ENCODE data around the gene MAB21L4. TPM values are rescaled to one million over a fixed set of nuclear protein-coding genes. Genes with fewer than 3 reads are reported as not detected.

The MAB21L4 gene
- total and polyA plus RNA-seq, 4 donors: 0.22 to 0.35 TPM; not detected in 2

GRCh38 chr2:240873098-240873788 is 22.7 kb downstream of the MAB21L4 start:
- DNase-seq (ENCODE audit: low read depth in 4 of 6, low spot score in 6 of 6): no peak
- no peaks in the 10 kb centered on the region for H3K36me3 ChIP-seq (ENCODE audit: control insufficient read depth, insufficient read depth, low read length)
- H3K27me3 ChIP-seq (ENCODE audit: control insufficient read depth, insufficient read depth, low read length): no peaks in the 10 kb centered on the region
- H3K4me1 ChIP-seq (ENCODE audit: control insufficient read depth, insufficient read depth, low read length): peaks cover 2% of the 10 kb centered on the region
- H3K9me3 ChIP-seq (ENCODE audit: control insufficient read depth, insufficient read depth, low read length): no peaks in the 10 kb centered on the region
- 84% methylated on average over 19 of the region's 21 CpGs for WGBS (ENCODE audit: insufficient coverage)
- H3K4me3 ChIP-seq (ENCODE audit: low read depth, low read length): no peak overlapping the region
- H3K27ac ChIP-seq (ENCODE audit: low read depth, low read length): no peak overlapping the region

- WGBS (ENCODE audit: insufficient coverage): 82% methylated on average over 16 of the region's 17 CpGs
- no peak overlapping the region for H3K27ac ChIP-seq (ENCODE audit: low read depth, low read length)
These were observed 23.4 kb downstream of the MAB21L4 start for GRCh38 chr2:240872317-240873097.

GRCh38 chr2:240871071-240871958 is 24.6 kb downstream of the MAB21L4 start:
- DNase-seq (ENCODE audit: low read depth in 4 of 6, low spot score in 6 of 6): no peak
- peaks cover 2% of the 10 kb centered on the region for H3K4me1 ChIP-seq (ENCODE audit: control insufficient read depth, insufficient read depth, low read length)
- H3K36me3 ChIP-seq (ENCODE audit: control insufficient read depth, insufficient read depth, low read length): no peaks in the 10 kb centered on the region
- H3K27me3 ChIP-seq (ENCODE audit: control insufficient read depth, insufficient read depth, low read length): no peaks in the 10 kb centered on the region
- no peak overlapping the region for H3K27ac ChIP-seq (ENCODE audit: low read depth, low read length)
- H3K4me3 ChIP-seq (ENCODE audit: low read depth, low read length): no peak overlapping the region
- WGBS (ENCODE audit: insufficient coverage): 79% methylated on average over 11 of the region's 16 CpGs
- H3K9me3 ChIP-seq (ENCODE audit: control insufficient read depth, insufficient read depth, low read length): no peaks in the 10 kb centered on the region

More at GRCh38 chr2:240872317-240873097, 23.4 kb downstream of the MAB21L4 start:
- no peak for DNase-seq (ENCODE audit: low read depth in 4 of 6, low spot score in 6 of 6)
- H3K4me3 ChIP-seq (ENCODE audit: low read depth, low read length): no peak overlapping the region
- no peaks in the 10 kb centered on the region for H3K9me3 ChIP-seq (ENCODE audit: control insufficient read depth, insufficient read depth, low read length)
- H3K4me1 ChIP-seq (ENCODE audit: control insufficient read depth, insufficient read depth, low read length): peaks cover 2% of the 10 kb centered on the region
- H3K27me3 ChIP-seq (ENCODE audit: control insufficient read depth, insufficient read depth, low read length): no peaks in the 10 kb centered on the region
- H3K36me3 ChIP-seq (ENCODE audit: control insufficient read depth, insufficient read depth, low read length): no peaks in the 10 kb centered on the region

- H3K27me3 ChIP-seq (ENCODE audit: control insufficient read depth, insufficient read depth, low read length): no peaks in the 10 kb centered on the region
- 83% methylated on average over 14 of the region's 15 CpGs for WGBS (ENCODE audit: insufficient coverage)
- no peaks in the 10 kb centered on the region for H3K9me3 ChIP-seq (ENCODE audit: control insufficient read depth, insufficient read depth, low read length)
- peaks cover 2% of the 10 kb centered on the region for H3K4me1 ChIP-seq (ENCODE audit: control insufficient read depth, insufficient read depth, low read length)
- no peak overlapping the region for H3K4me3 ChIP-seq (ENCODE audit: low read depth, low read length)
- no peaks in the 10 kb centered on the region for H3K36me3 ChIP-seq (ENCODE audit: control insufficient read depth, insufficient read depth, low read length)
- no peak for DNase-seq (ENCODE audit: low read depth in 4 of 6, low spot score in 6 of 6)
- no peak overlapping the region for H3K27ac ChIP-seq (ENCODE audit: low read depth, low read length)
These were observed 25.7 kb downstream of the MAB21L4 start for GRCh38 chr2:240869956-240870875.

- no peak overlapping the region for H3K27ac ChIP-seq (ENCODE audit: low read depth, low read length)
- peaks cover 2% of the 10 kb centered on the region for H3K4me1 ChIP-seq (ENCODE audit: control insufficient read depth, insufficient read depth, low read length)
- no peak overlapping the region for H3K4me3 ChIP-seq (ENCODE audit: low read depth, low read length)
- no peaks in the 10 kb centered on the region for H3K36me3 ChIP-seq (ENCODE audit: control insufficient read depth, insufficient read depth, low read length)
- WGBS (ENCODE audit: insufficient coverage): 89% methylated on average over 23 of the region's 25 CpGs
- H3K27me3 ChIP-seq (ENCODE audit: control insufficient read depth, insufficient read depth, low read length): no peaks in the 10 kb centered on the region
- no peaks in the 10 kb centered on the region for H3K9me3 ChIP-seq (ENCODE audit: control insufficient read depth, insufficient read depth, low read length)
- no peak for DNase-seq (ENCODE audit: low read depth in 4 of 6, low spot score in 6 of 6)
These were observed 26.6 kb downstream of the MAB21L4 start for GRCh38 chr2:240869109-240869955.

- Histone ChIP-seq H3K27me3 (ENCODE audit: control insufficient read depth, insufficient read depth, low read length) (no peaks in the 10 kb centered on the region), H3K4me1 (ENCODE audit: control insufficient read depth, insufficient read depth, low read length) (no peaks in the 10 kb centered on the region), H3K4me3 (ENCODE audit: low read depth, low read length) (no peak within 1 kb of the TSS), H3K9me3 (ENCODE audit: control insufficient read depth, insufficient read depth, low read length) (no peaks in the 10 kb centered on the region), H3K27ac (ENCODE audit: low read depth, low read length) (no peak within 1 kb of the TSS), H3K36me3 (ENCODE audit: control insufficient read depth, insufficient read depth, low read length) (no peaks in the 10 kb centered on the region)
- 67% methylated on average over 18 of the region's 21 CpGs for WGBS (ENCODE audit: insufficient coverage)
- DNase-seq (ENCODE audit: low read depth in 4 of 6, low spot score in 6 of 6): no peak
These were observed 27.5 kb downstream of the MAB21L4 start, which contains the start of gene AGXT for GRCh38 chr2:240868286-240869108. AGXT (plus strand) TSS chr2:240868824; CDS start chr2:240868866, 42 bp downstream.

GRCh38 chr2:240865391-240865790 is 30.6 kb downstream of the MAB21L4 start:
- 87% methylated on average over 3 of the region's 5 CpGs for WGBS (ENCODE audit: insufficient coverage)
- Histone ChIP-seq H3K27ac (ENCODE audit: low read depth, low read length) (no peak overlapping the region), H3K9me3 (ENCODE audit: control insufficient read depth, insufficient read depth, low read length) (no peaks in the 10 kb centered on the region), H3K4me1 (ENCODE audit: control insufficient read depth, insufficient read depth, low read length) (no peaks in the 10 kb centered on the region), H3K4me3 (ENCODE audit: low read depth, low read length) (no peak overlapping the region), H3K36me3 (ENCODE audit: control insufficient read depth, insufficient read depth, low read length) (no peaks in the 10 kb centered on the region), H3K27me3 (ENCODE audit: control insufficient read depth, insufficient read depth, low read length) (no peaks in the 10 kb centered on the region)
- no peak for DNase-seq (ENCODE audit: low read depth in 4 of 6, low spot score in 6 of 6)

GRCh38 chr2:240864475-240864874 is 31.5 kb downstream of the MAB21L4 start:
- Histone ChIP-seq H3K27me3 (ENCODE audit: control insufficient read depth, insufficient read depth, low read length) (no peaks in the 10 kb centered on the region), H3K36me3 (ENCODE audit: control insufficient read depth, insufficient read depth, low read length) (no peaks in the 10 kb centered on the region), H3K9me3 (ENCODE audit: control insufficient read depth, insufficient read depth, low read length) (no peaks in the 10 kb centered on the region), H3K27ac (ENCODE audit: low read depth, low read length) (no peak overlapping the region), H3K4me1 (ENCODE audit: control insufficient read depth, insufficient read depth, low read length) (no peaks in the 10 kb centered on the region), H3K4me3 (ENCODE audit: low read depth, low read length) (no peak overlapping the region)
- no peak for DNase-seq (ENCODE audit: low read depth in 4 of 6, low spot score in 6 of 6)
- 62% methylated on average over 2 of the region's 3 CpGs for WGBS (ENCODE audit: insufficient coverage)

All from spinal cord (tissue), 10 donors.